Keratinocyte (primary cell): ENCODE results near the gene CIBAR2. TPM values are rescaled to one million over a fixed set of nuclear protein-coding genes. Genes with fewer than 3 reads are reported as not detected.

Experiments
- DNase-seq: peaks from one replicate; pipeline ENCODE4 v3.0.0-alpha.2; 2011; ENCODE audit warnings: low read depth, missing footprints, low spot score
- FAIRE-seq: peaks from 2 replicates; lab custom pipeline; 2011; peaks lifted over from hg19 to GRCh38; lab: Jason Lieb, UNC
- H2AFZ ChIP-seq: 2 replicates; pipeline ENCODE4 v1.6.0; 2012; ENCODE audit warnings: low read length, control low read depth, inconsistent platforms; ENCODE audit not compliant: control insufficient read depth
- H3K27ac ChIP-seq: 2 replicates; pipeline ENCODE4 v1.5.1; 2011; ENCODE audit warnings: low read length; ENCODE audit not compliant: control insufficient read depth, insufficient read depth
- H3K27me3 ChIP-seq: 3 replicates; pipeline ENCODE4 v1.6.0; 2011; ENCODE audit warnings: low read length; ENCODE audit not compliant: control insufficient read depth, insufficient read depth; ENCODE audit errors: extremely low read depth
- H3K36me3 ChIP-seq, 2 experiments: 2 replicates in 1 of 2; 3 replicates in 1 of 2; pipeline ENCODE4 v1.5.1; 2011; ENCODE audit warnings: low read length in 2 of 2, mild to moderate bottlenecking in 1 of 2; ENCODE audit not compliant: control insufficient read depth in 2 of 2, insufficient read depth in 2 of 2; ENCODE audit errors: extremely low read depth in 1 of 2
- H3K4me1 ChIP-seq: 3 replicates; pipeline ENCODE4 v1.5.1; 2011; ENCODE audit warnings: low read length; ENCODE audit not compliant: control insufficient read depth, insufficient read depth; ENCODE audit errors: extremely low read depth
- H3K4me2 ChIP-seq: 3 replicates; pipeline ENCODE4 v1.6.0; 2011; ENCODE audit warnings: low read depth, low read length; ENCODE audit not compliant: control insufficient read depth, insufficient read depth; ENCODE audit errors: extremely low read depth
- H3K4me3 ChIP-seq, 3 experiments: fragments of 200-600 bp in 1 of 3; sonication (generic) in 1 of 3; 2 replicates in 2 of 3; 3 replicates in 1 of 3; pipeline ENCODE4 v1.5.1; 2011 to 2016; ENCODE audit warnings: low read length in 3 of 3, mild to moderate bottlenecking in 3 of 3, control low read depth in 2 of 3, inconsistent platforms in 1 of 3, low read depth in 1 of 3, mixed read lengths in 1 of 3, mixed run types in 1 of 3, moderate library complexity in 1 of 3; ENCODE audit not compliant: control insufficient read depth in 2 of 3, insufficient read depth in 2 of 3; ENCODE audit errors: extremely low read depth in 1 of 3
- H3K79me2 ChIP-seq: 2 replicates; pipeline ENCODE4 v1.6.0; 2012; ENCODE audit warnings: low read length; ENCODE audit not compliant: control insufficient read depth, insufficient read depth
- H3K9ac ChIP-seq: 3 replicates; pipeline ENCODE4 v1.6.0; 2011; ENCODE audit warnings: low read length; ENCODE audit not compliant: control insufficient read depth, insufficient read depth; ENCODE audit errors: extremely low read depth
- H3K9me1 ChIP-seq: 3 replicates; pipeline ENCODE4 v1.6.0; 2011; ENCODE audit warnings: low read length; ENCODE audit not compliant: control insufficient read depth, insufficient read depth; ENCODE audit errors: extremely low read depth
- H3K9me3 ChIP-seq: 2 replicates; pipeline ENCODE4 v1.5.1; 2012; ENCODE audit warnings: low read depth, low read length; ENCODE audit not compliant: control insufficient read depth
- H4K20me1 ChIP-seq: 3 replicates; pipeline ENCODE4 v1.6.0; 2011; ENCODE audit warnings: low read length; ENCODE audit not compliant: control insufficient read depth, insufficient read depth; ENCODE audit errors: extremely low read depth
- EZH2 ChIP-seq: IDR thresholded peaks from one replicate; pipeline ENCODE4 v1.6.1; 2012; ENCODE audit warnings: inconsistent platforms, mild to moderate bottlenecking, low read length, moderate library complexity
- dilution Hi-C: fragments of 300-500 bp; cut with MboI; formaldehyde crosslinking; loops from one replicate; pipeline ENCODE4 v1.7.0; 2020; ENCODE audit warnings: low sequenced_read_pairs; ENCODE audit not compliant: extremely low pct_ligation_motif_present
- polyA plus RNA-seq, 5 experiments: library from polyadenylated mRNA; depleted of rRNA in 3 of 5; stranded (reverse) in 3 of 5; stranded (forward) in 1 of 5; unstranded in 1 of 5; fragments of >200 nt; gene quantifications; 1 replicate in 1 of 5; 2 replicates in 3 of 5; 3 replicates in 1 of 5; pipeline versions ENCODE4 v1.2.1 to v1.2.3, GENCODE V29; 2011 to 2012; ENCODE audit warnings: missing spikeins in 2 of 5, low read depth in 1 of 5, low replicate concordance in 1 of 5
- TF ChIP-seq, protein P1 (sequence below), 3 experiments: IDR thresholded peaks in 1 of 3; conservative IDR thresholded peaks in 1 of 3; optimal IDR thresholded peaks in 1 of 3; 2 replicates in 2 of 3; 3 replicates in 1 of 3; pipeline versions ENCODE3 to v1.5.1; 2011; ENCODE audit warnings: low read length in 3 of 3, mild to moderate bottlenecking in 3 of 3, moderate library complexity in 2 of 3, control low read depth in 1 of 3, inconsistent platforms in 1 of 3; ENCODE audit not compliant: insufficient read depth in 2 of 3; ENCODE audit errors: extremely low read depth in 1 of 3

CIBAR2 gene
- polyA plus RNA-seq, 1 donor (not counting 4 experiments of a cell fraction or from before 2014, with no cell fraction given) = not detected

DNA sequence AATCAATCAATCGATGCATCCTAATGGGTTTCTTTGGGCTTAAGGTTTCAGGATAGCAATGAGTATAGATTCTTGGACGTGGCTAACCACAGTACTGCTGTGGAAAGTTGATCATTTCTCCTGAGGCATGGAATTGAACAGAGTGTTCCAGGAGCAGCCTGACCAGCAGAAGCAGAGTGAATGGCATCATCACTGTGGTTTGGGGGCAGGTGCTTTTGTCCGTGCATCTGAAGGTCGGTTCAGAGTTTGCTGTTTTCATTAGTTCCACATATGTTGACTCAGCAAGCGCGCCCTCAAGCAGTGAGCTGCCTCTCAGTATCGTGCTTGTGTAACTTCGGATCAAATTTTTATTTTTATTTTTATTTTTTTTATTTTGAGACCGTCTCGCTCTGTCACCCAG lies 59.7 kb downstream of the CIBAR2 start:
- Histone ChIP-seq H3K79me2 (no peaks in the 10 kb centered on the region), H3K4me2 (no peak overlapping the region), H3K9me1 (no peaks in the 10 kb centered on the region), H3K4me3 (no peak overlapping the region), H3K27me3 (peaks cover 7% of the 10 kb centered on the region), H3K9me3 (no peaks in the 10 kb centered on the region), H3K36me3 (no peaks in the 10 kb centered on the region), H2AFZ (no peak overlapping the region), H4K20me1 (no peaks in the 10 kb centered on the region), H3K9ac (no peak overlapping the region), H3K4me1 (peaks cover 6% of the 10 kb centered on the region), H3K27ac (no peak overlapping the region)
- DNase-seq = no peak
- FAIRE-seq = no peak
- dilution Hi-C loops = no loop called here
- TF ChIP-seq EZH2 = no peak
- TF ChIP-seq, protein P1, sequence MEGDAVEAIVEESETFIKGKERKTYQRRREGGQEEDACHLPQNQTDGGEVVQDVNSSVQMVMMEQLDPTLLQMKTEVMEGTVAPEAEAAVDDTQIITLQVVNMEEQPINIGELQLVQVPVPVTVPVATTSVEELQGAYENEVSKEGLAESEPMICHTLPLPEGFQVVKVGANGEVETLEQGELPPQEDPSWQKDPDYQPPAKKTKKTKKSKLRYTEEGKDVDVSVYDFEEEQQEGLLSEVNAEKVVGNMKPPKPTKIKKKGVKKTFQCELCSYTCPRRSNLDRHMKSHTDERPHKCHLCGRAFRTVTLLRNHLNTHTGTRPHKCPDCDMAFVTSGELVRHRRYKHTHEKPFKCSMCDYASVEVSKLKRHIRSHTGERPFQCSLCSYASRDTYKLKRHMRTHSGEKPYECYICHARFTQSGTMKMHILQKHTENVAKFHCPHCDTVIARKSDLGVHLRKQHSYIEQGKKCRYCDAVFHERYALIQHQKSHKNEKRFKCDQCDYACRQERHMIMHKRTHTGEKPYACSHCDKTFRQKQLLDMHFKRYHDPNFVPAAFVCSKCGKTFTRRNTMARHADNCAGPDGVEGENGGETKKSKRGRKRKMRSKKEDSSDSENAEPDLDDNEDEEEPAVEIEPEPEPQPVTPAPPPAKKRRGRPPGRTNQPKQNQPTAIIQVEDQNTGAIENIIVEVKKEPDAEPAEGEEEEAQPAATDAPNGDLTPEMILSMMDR (optimal IDR thresholded peaks at IDR 0.05 in 1 of 3, IDR thresholded peaks at IDR 0.05 in 1 of 3, conservative IDR thresholded peaks at IDR 0.05 in 1 of 3; ENCODE audit: extremely low read depth in 1 of 3, insufficient read depth in 2 of 3, low read length in 3 of 3) = no peak

DNA sequence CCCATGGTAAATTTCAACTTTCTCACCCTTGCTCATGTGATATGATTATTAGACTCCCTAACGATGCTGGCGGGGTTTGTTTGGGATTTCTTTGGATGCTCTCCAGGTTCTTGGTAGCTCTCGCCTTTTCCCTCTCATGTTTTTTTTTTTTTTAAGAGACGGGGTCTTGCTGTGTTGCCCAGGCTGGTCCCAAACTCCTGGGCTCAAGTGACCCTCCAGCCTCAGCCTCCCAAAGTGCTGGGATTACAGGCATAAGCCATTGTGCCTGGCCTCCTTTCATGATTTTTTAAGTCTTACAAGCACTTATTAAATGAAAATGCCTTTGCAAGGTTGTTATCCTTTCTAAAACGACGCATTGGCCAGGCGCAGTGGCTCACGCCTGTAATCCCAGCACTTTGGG lies 60.6 kb downstream of the CIBAR2 start:
- H4K20me1 ChIP-seq = no peaks in the 10 kb centered on the region
- dilution Hi-C loops = no loop called here
- H3K4me1 ChIP-seq = peaks cover 6% of the 10 kb centered on the region
- no peak overlapping the region for H2AFZ ChIP-seq
- TF ChIP-seq, protein P1 (optimal IDR thresholded peaks at IDR 0.05 in 1 of 3, IDR thresholded peaks at IDR 0.05 in 1 of 3, conservative IDR thresholded peaks at IDR 0.05 in 1 of 3; ENCODE audit: extremely low read depth in 1 of 3, insufficient read depth in 2 of 3, low read length in 3 of 3) = no peak
- TF ChIP-seq EZH2 = no peak
- peaks cover 8% of the 10 kb centered on the region for H3K27me3 ChIP-seq
- H3K9me3 ChIP-seq = no peaks in the 10 kb centered on the region
- DNase-seq (no peak), FAIRE-seq (no peak)
- H3K9me1 ChIP-seq = no peaks in the 10 kb centered on the region
- no peaks in the 10 kb centered on the region for H3K79me2 ChIP-seq
- H3K9ac ChIP-seq = no peak overlapping the region
- H3K4me2 ChIP-seq = no peak overlapping the region
- no peaks in the 10 kb centered on the region for H3K36me3 ChIP-seq
- no peak overlapping the region for H3K4me3 ChIP-seq
- no peak overlapping the region for H3K27ac ChIP-seq
